HEK293T (cell line): ENCODE results near the gene KRTAP5-7.
"Not testable (repeated sequence)": the region's sequence is repeated elsewhere in the genome, so short reads cannot be mapped to it uniquely, and the experiment has no call there.

Experiments used
- FOXA1 ChIP-seq: fragments of 450-650 bp; IDR thresholded peaks from 2 replicates; pipeline ENCODE4 v1.6.1; 2016; ENCODE audit warnings: mild to moderate bottlenecking
- SUZ12 ChIP-seq: fragments of 450-650 bp; IDR thresholded peaks from 2 replicates; pipeline ENCODE4 v1.6.1; 2016; ENCODE audit warnings: mild to moderate bottlenecking

DNA sequence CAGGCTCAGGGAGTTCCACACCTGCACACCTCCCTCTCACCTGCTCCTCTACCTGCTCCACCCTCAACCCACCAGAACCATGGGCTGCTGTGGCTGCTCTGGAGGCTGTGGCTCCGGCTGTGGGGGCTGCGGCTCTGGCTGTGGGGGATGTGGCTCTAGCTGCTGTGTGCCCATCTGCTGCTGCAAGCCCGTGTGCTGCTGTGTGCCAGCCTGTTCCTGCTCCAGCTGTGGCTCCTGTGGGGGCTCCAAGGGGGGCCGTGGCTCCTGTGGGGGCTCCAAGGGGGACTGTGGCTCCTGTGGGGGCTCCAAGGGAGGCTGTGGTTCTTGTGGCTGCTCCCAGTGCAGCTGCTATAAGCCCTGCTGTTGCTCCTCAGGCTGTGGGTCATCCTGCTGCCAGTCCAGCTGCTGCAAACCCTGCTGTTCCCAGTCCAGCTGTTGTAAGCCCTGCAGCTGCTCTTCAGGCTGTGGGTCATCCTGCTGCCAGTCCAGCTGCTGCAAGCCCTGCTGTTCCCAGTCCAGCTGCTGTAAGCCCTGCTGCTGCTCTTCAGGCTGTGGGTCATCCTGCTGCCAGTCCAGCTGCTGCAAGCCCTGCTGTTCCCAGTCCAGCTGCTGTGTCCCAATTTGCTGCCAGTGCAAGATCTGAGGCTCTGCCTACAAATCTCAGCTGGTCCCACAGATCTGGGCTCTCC lies 11.1 kb downstream of the KRTAP5-7 start, which contains the start of gene KRTAP5-8:
- not testable (repeated sequence) for TF ChIP-seq FOXA1, SUZ12
